ENCODE data around the gene ZBTB16.

ZBTB16 gene

GRCh38 chr11:114290503-114291235 is 231.2 kb downstream of the ZBTB16 start:
- no peak for DNase-seq

- no peak for DNase-seq
Observed at GRCh38 chr11:114291381-114291780, 231.9 kb downstream of the ZBTB16 start.

GRCh38 chr11:114291842-114292680 is 232.6 kb downstream of the ZBTB16 start:
- DNase-seq: no peak

GRCh38 chr11:114293201-114293711 is 233.7 kb downstream of the ZBTB16 start:
- DNase-seq: no peak

- DNase-seq: no peak
Observed at GRCh38 chr11:114295676-114296604, 236.4 kb downstream of the ZBTB16 start, which contains the start of gene NNMT. Gene NNMT (plus strand): TSS chr11:114296399. CDS start chr11:114296557, 158 bp downstream.

GRCh38 chr11:114296605-114297372 is 237.3 kb downstream of the ZBTB16 start:
- no peak for DNase-seq

GRCh38 chr11:114297806-114298709 is 238.5 kb downstream of the ZBTB16 start:
- no peak for DNase-seq

- no peak for DNase-seq
Observed at GRCh38 chr11:114298710-114299109, 239.2 kb downstream of the ZBTB16 start.

Data from effector CD8-positive, alpha-beta T cell (primary cell).